Glomerular endothelial cell (primary cell): Measurements from ENCODE around the gene CNTD1. TPM values are rescaled to one million over a fixed set of nuclear protein-coding genes. Genes with fewer than 3 reads are reported as not detected.
"Not testable (repeated sequence)": the region's sequence is repeated elsewhere in the genome, so short reads cannot be mapped to it uniquely, and the experiment has no call there.

Experiments
- DNase-seq: peaks from one replicate; pipeline ENCODE4 v3.0.0-alpha.2; 2011; ENCODE audit warnings: low read depth, low spot score; ENCODE audit errors: extremely low read depth
- total RNA-seq: library from RNA; depleted of rRNA; stranded (reverse); fragments of >200 nt; gene quantifications from 2 replicates; pipeline ENCODE4 v1.2.3, GENCODE V29; 2015

CNTD1 gene
- total RNA-seq, 1 donor from 2014 or later: not detected

DNA sequence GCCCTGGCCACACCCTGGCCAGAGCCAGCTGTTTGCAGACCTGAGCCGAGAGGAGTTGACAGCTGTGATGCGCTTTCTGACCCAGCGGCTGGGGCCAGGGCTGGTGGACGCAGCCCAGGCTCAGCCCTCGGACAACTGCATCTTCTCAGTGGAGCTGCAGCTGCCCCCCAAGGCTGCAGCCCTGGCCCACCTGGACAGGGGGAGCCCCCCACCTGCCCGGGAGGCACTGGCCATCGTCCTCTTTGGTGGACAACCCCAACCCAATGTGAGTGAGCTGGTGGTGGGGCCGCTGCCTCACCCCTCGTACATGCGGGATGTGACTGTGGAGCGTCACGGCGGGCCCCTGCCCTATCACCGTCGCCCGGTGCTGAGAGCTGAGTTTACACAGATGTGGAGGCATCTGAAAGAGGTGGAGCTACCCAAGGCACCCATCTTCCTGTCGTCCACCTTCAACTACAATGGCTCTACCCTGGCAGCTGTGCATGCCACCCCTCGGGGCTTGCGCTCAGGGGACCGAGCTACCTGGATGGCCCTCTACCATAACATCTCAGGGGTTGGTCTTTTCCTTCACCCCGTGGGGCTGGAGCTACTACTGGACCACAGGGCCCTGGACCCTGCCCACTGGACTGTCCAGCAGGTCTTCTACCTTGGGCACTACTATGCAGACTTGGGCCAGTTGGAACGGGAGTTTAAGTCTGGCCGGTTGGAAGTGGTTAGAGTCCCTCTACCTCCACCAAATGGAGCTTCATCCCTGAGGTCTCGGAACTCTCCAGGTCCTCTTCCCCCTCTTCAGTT lies 46.3 kb downstream of the CNTD1 start:
- DNase-seq: no peak

DNA sequence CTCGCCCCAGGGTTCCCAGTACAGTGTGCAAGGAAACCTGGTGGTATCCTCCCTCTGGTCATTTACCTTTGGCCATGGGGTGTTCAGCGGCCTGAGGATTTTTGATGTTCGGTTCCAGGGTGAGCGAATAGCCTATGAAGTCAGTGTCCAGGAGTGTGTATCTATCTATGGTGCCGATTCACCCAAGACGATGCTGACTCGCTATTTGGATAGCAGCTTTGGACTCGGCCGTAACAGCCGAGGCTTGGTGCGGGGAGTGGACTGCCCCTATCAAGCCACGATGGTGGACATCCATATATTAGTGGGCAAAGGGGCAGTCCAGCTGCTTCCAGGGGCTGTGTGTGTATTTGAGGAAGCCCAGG lies 46.9 kb downstream of the CNTD1 start:
- no peak for DNase-seq

DNA sequence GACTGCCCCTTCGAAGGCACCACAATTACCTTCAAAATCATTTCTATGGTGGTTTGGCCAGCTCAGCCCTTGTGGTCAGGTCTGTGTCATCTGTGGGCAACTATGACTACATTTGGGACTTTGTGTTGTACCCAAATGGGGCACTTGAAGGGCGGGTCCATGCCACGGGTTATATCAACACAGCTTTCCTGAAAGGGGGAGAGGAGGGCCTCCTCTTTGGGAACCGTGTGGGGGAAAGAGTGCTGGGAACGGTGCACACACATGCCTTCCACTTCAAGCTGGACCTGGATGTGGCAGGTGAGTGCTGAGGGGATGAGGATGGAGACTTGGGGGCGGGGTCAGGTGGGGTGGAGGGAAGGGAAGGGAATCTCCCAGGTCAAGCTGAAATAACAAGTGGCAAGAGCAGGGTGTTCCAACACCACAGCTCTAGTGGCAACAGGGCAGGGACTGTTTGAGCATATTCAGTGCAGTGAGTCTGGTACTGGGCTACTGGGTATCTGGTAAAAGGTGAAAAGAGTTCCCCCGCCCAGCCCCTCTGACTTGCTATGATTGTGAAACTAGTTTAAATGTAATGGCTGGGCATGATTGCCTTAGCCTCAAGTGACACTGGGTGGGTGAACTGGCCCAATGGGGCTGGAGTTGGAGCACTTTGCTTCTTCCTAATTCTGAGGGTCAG lies 47.4 kb downstream of the CNTD1 start:
- DNase-seq: no peak

- no peak for DNase-seq
Measured at GRCh38 chr17:42846594-42847280, 48.1 kb downstream of the CNTD1 start.

GRCh38 chr17:42848093-42848492 lies 49.4 kb downstream of the CNTD1 start:
- no peak for DNase-seq

DNA sequence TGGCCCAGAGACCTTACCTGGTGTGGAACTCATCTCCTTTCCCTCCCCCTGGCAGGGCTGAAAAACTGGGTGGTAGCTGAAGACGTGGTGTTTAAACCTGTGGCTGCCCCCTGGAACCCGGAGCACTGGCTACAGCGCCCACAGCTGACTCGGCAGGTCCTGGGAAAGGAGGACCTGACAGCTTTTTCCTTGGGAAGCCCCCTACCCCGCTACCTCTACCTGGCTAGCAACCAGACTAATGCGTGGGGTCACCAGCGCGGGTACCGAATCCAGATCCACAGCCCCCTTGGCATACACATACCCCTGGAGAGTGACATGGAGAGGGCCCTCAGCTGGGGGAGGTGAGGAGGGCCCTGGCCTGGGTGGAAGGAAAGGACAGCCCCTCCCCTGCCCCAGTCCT lies 50.4 kb downstream of the CNTD1 start:
- no peak for DNase-seq

GRCh38 chr17:42849451-42850181 lies 51.0 kb downstream of the CNTD1 start:
- no peak for DNase-seq

GRCh38 chr17:42850954-42851353 lies 52.3 kb downstream of the CNTD1 start, which contains the start of gene AOC3:
TSS of gene AOC3 (plus strand) at chr17:42851199. CDS start at chr17:42851344, 145 bp downstream.
- DNase-seq: no peak

DNA sequence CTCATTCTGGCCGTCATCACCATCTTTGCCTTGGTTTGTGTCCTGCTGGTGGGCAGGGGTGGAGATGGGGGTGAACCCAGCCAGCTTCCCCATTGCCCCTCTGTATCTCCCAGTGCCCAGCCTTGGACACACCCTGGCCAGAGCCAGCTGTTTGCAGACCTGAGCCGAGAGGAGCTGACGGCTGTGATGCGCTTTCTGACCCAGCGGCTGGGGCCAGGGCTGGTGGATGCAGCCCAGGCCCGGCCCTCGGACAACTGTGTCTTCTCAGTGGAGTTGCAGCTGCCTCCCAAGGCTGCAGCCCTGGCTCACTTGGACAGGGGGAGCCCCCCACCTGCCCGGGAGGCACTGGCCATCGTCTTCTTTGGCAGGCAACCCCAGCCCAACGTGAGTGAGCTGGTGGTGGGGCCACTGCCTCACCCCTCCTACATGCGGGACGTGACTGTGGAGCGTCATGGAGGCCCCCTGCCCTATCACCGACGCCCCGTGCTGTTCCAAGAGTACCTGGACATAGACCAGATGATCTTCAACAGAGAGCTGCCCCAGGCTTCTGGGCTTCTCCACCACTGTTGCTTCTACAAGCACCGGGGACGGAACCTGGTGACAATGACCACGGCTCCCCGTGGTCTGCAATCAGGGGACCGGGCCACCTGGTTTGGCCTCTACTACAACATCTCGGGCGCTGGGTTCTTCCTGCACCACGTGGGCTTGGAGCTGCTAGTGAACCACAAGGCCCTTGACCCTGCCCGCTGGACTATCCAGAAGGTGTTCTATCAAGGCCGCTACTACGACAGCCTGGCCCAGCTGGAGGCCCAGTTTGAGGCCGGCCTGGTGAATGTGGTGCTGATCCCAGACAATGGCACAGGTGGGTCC lies 52.9 kb downstream of the CNTD1 start:
- DNase-seq: not testable (repeated sequence)

DNA sequence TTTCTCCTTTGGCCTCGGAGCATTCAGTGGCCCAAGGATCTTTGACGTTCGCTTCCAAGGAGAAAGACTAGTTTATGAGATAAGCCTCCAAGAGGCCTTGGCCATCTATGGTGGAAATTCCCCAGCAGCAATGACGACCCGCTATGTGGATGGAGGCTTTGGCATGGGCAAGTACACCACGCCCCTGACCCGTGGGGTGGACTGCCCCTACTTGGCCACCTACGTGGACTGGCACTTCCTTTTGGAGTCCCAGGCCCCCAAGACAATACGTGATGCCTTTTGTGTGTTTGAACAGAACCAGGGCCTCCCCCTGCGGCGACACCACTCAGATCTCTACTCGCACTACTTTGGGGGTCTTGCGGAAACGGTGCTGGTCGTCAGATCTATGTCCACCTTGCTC lies 53.7 kb downstream of the CNTD1 start:
- no peak for DNase-seq

DNA sequence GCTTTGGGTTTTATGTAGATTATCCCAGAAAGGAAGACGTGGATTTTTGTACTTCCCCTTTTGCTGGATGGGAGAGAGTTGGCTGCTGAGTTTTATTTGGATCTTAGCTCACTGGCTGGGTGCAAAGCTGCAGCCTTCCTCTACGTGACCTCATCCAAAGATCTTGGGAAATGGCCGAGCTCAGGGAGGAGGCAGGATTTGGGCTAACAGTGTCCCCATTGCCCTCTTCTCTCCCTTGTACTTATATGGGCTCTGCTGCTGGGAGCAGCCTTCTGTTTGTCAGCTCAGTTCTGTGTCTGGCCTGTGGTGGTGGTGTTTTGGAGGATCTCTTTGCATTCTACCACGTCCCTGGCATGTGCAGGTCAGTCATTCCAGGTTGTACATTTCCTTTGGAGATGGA lies 54.3 kb downstream of the CNTD1 start:
- DNase-seq: no peak

GRCh38 chr17:42853597-42853967 lies 54.9 kb downstream of the CNTD1 start:
- DNase-seq: no peak

- no peak for DNase-seq
Measured at GRCh38 chr17:42853968-42854790, 55.5 kb downstream of the CNTD1 start.

GRCh38 chr17:42855048-42855596 lies 56.5 kb downstream of the CNTD1 start:
- no peak for DNase-seq

- not testable (repeated sequence) for DNase-seq
Measured at GRCh38 chr17:42856093-42856492, 57.4 kb downstream of the CNTD1 start.

GRCh38 chr17:42856516-42856915 lies 57.9 kb downstream of the CNTD1 start:
- not testable (repeated sequence) for DNase-seq

DNA sequence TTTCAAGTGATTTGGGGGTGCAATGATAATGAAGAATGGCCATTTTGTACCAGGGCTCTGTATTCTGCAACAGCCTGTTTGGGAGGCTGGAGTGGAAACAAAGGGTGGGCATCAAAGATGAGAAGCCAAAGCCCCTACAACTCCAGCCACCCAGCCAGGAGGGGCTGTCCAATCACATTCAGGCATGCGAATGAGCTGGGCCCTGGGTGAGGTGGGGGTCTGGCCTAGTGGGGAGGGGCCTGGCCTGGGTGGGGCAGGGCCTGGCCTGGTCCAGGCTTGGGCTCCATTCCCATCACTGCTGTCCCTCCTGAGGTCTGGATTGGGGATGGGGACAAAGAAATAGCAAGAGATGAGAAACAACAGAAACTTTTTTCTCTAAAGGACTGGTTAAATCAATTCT lies 58.7 kb downstream of the CNTD1 start:
- DNase-seq: no peak
